HG03060 (cell line): Measurements from ENCODE around the gene APBA1.
"Not testable (repeated sequence)": the region's sequence is repeated elsewhere in the genome, so short reads cannot be mapped to it uniquely, and the experiment has no call there.

Experiments
- ATAC-seq: cut with Tn5 transposase; IDR thresholded peaks from one replicate; pipeline ENCODE4 v1.9.1; 2021; ENCODE audit warnings: low read depth, moderate number of reproducible peaks; ENCODE audit not compliant: unreplicated experiment

Gene APBA1

DNA sequence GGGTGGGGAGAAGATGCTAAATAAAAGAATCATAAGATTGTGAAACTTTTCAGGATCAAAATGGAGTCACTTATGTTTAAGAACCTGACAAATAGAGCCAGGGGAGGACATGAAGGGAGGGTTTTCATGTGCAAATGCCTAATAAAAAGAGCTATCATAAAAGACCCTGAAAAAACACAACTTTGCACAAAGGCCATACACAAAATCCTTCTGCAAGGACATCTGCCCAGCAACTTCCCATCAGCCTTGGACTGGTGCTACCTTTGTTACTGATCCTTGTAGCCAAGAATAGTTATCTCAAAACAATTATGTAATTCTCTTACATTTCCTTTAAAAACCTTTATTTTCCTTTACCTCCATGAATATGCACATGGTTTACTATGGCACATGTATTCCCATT, 63.0 kb downstream of the APBA1 start:
- no peak for ATAC-seq

DNA sequence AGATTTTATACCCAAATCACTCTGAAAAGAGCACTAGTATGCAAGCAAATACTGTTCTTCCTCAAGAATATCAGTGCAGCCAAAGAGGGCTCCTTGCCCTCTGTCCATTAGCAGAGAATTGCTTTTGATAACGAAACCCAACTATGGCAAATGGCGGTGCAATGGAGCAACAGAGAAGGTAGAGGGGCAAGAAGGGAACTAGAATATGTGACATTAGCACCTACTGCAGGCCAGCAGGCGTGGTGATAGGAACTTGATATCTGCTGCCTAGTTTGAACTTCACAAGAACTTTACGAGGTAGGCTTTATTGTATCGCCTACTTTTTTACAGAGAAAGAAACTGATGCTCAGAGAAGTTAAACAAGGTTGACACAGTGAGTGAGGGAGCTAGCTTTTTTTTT, 66.1 kb downstream of the APBA1 start:
- no peak for ATAC-seq

DNA sequence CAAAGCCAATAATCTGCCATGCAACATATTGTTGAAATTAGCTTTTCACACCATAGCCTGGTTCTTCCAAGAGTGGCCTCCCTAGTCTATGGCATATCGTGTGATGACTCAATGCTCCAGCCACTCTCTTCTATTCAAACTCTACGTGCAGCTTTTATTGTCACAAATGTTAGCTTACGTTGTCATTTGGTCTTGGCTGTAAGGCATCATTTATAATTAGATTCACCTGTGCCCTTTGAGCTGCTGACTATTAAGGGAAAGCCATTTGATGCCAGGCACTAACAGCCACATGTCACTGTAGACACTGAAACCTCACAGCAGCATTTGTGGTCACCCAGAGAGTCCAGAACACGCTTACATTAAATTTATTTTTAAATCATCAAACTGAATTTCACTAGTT, 66.8 kb downstream of the APBA1 start:
- no peak for ATAC-seq

DNA sequence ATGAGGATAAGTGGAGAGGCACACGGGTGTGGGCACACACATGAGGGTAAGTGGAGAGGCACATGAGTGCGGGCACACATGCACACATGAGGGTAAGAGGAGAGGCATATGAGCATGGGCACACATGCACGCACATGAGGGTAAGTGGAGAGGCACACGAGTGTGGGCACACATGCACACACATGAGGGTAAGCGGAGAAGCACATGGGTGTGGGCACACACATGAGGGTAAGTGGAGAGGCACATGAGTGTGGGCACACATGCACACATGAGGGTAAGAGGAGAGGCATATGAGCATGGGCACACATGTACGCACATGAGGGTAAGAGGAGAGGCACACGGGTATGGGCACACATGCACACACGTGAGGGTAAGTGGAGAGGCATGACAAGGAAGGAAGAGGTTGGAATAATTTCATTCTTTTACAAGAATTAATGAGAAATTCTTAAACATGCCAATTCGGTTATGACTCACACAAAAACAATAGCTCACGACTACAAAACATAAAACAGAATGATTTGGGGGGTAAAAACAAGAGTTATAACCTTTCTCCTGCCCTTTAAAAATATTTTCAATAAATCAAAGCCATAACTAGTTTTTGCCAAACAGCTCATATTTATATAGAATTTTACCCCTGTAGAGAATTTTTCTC, 67.5 kb downstream of the APBA1 start:
- ATAC-seq = no peak

DNA sequence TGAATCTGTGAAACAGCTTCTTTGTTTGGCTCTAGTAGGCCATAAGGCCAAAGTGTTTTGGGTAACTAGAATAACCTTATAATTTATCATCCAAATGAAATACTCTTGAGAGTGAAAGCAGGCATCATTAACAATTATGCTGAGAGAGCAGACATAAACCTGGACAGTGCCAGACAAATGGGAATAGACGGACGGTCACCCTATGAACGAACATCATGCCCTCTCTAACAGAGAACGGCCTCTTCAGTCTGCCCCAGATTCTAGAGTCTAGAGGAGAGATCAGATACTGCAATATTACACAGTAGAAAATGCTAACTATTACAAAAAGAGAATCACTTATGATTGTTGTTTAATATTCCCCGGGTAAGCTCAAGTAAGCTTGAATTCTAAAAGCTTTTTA, 68.5 kb downstream of the APBA1 start:
- ATAC-seq = no peak

DNA sequence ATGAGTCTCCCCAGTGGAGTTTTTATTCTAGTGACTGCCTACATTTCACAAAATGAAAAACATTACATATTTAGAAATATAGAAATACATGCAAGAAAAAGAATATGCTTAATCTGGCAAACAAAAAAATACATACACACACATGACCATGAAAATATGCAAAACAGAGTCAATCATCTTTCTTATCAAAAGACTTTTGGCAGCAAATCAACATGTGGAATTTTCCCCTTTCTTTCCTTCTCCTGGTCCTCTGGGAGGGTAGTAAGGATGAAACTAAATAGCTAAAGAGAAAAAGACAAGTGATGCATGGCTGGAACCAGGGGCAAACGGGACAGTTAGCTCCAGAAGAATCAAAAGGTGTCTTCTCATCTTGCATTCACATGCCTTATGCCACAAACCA, 69.4 kb downstream of the APBA1 start:
- ATAC-seq = no peak

DNA sequence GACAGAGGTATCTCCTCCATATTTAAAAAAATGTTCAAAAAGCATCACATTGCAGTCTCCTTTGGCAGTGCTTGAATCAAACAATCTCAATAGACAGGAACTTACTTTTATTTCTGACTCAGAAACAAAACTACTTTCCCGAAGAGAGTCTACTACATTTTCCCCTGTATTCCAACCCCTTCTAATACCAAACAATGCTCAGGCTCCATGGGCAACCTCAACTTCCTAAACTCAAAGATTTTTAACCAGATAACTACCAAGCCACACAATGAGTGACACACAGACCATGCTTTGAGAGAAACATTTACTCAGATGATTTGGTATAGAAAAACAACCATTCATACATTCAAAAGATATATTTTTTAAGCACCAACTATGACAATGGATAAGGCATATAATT, 70.5 kb downstream of the APBA1 start:
- ATAC-seq = no peak

DNA sequence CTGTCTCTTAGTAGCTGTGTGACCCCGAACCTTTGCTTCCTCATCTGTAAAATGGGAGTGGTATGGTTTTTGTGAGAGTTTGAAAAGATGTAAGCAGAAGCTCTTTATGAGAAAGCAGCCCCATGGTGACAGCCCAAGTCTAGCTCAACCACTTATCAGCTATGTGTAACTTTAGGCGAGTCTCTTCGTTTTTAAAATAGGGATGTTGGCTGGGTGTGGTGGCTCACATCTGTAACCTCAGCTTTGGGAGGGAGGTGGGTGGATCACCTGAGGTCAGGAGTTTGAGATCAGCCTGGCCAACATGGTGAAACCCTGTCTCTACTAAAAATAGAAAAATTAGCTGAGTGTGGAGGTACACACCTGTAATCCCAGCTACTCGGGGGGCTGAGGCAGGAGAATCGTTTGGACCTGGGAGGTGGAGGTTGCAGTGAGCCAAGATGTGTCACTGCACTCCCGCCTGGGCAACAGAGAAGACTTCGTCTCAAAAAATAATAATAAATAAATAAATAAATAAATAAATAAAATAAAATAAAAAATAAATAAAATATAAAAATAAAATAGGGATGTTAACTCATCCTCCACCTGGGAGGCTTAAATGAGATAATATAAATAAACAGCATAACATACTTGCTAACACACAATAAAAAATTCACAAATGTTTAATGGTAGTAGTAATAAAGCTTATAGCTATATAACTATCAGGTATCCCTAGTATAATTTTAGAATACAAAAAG, 71.7 kb downstream of the APBA1 start:
- no peak for ATAC-seq

DNA sequence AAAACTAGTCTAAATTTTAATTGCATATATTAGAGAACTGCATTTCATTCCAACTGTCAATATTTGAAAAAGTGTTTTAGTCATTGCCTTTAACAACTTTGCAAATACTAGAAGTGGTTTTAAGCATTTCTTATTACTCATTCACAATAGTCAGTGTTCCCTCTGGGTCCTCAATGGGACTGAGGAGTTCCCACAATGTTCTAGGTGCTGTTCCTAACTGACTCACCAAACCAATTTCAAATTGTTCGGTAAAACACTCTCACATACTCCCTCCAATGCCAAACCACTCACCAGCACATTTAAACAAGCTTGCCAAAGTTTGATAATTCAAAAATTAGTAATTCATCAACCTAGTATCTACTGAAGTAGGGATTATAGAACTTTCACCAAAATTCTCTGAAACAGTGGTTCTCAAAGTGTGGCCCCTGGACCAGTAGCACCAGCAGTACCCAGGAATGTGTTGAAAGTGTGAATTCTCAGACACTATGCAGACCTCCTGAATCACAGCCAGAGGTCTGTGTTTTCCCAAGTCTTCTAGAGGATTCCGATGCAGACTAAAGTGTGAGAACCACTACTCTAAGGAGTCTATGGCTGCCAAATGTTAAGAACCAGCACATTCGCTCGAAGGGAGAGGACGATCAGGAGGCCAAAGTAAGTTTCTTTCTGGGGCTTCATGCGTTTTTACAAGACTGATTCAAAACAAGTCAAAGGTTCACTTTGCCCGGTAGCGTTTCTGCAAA, 72.8 kb downstream of the APBA1 start:
- ATAC-seq = no peak

DNA sequence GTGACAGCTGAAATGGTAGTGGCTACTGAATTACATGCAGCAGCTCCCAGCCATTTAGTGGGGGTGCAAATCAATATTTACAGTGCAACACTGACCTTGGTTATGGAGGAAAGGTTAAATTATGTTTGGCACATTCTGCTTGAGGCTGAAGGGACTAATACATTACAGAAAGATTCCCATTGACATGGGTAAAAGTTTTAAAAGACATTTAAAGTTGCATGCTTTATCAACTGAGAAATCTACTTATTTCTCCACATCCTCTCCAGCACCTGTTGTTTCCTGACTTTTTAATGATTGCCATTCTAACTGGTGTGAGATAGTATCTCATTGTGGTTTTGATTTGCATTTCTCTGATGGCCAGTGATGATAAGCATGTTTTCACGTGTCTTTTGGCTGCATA, 75.3 kb downstream of the APBA1 start:
- not testable (repeated sequence) for ATAC-seq

DNA sequence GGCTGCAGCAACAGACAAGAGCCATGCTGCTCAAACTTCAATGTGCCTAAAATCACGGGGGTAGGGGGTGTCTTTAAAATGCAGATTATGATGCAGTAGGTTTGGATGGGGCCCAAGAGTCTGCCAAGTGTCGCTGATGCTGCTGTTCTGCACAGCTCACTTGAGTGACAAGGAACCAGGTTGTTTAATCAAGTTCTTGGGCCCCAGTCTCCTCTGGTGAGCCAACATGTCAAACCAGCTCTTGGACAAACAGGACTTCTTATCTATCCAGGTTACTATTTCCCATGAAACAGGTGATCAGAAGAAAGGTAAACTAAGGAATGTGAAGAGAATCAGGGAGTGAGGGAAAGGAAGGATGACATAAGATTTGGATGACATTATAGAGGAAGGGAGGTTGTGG, 78.0 kb downstream of the APBA1 start:
- ATAC-seq = no peak

DNA sequence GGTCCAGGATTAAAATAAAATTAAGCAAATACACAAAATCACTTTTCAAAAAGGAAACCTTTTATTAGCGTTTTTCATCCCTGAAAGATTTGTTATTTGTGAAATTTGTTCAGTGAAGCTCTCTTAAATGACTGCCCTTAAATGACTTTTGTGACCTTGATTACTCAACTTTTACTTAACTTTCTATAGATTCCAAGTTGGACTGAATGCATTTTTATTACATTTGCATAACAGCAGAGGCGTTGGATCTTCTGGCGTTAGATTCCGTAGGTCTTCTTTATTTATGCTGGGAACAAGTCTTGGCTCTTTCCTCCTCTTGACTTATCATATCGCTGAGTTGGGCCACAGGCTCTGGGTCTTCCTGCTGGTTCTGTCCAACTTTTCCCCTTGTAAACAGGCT, 78.4 kb downstream of the APBA1 start:
- no peak for ATAC-seq

DNA sequence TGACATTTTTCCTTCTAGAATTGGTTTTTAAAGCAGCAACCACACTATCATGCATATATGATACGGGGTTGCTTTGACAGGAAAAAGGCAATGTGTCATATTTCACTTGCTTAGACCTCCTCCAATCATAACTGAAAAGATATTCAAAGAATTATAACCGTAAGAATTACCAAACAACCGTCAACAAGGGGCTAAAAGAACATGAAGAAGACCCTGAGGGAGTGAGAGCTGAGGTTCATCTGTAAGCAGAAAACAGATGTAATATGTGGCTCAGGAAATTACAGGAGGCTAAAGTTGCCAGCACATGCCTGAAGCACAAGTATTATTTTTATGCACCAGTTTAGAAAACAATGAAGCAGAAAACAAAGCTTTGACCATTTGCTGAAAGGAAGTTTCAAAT, 78.9 kb downstream of the APBA1 start:
- ATAC-seq = no peak

DNA sequence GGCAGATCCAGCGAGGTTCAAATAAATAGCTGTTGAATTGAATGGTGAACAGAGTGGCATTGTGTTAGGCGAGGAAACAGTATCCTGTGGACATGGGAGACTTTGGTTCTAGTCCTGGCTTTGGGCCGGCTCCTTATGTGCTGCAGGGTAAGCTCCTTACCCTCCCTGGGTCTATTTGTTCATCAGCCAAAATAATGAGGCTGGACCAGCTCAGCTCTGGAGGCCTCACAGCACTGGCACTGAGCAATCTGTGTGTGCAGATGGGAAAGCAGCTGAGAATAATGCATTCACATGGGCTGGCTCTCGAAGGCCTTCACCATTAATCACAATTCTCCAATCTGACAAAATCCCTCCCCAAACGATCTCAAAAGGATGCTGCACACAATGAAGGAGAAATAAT, 81.9 kb downstream of the APBA1 start:
- ATAC-seq = no peak

DNA sequence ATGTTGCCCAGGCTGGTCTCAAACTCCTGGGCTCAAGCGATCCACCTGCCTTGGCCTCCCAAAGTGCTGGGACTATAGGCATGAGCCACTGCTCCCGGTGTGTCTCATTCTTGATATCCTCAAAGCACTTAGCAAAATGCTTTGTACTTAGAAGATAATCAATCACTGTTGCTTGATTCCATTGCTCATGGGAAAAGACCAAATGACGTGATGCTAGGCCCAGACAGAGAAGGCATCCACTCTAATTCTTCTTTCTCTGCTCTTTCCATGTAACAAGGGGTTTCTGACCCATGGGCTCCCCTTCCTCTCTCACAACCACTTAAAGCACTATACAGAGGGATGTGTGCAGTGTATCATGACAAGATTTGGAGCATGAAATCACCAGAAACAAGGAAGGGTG, 83.0 kb downstream of the APBA1 start:
- no peak for ATAC-seq

DNA sequence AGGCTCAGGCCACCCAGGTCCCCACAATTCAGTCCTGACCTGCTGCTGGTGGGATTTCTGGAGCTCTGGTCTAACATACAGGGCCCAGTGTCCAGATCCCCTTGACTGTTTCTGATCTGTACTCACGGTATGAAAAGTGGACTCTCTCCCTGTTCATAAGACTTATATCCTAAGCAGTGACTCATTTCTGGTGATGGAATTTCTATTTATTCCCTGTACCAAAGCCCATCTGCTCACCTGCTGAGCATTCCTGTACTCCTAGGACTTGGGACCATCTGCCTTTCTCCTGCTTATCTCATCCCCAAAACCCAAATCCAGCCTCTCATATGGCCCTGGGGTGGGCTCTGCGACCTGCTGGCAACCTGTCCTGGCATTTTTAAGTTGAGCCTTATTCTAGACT, 86.6 kb downstream of the APBA1 start:
- ATAC-seq = no peak

DNA sequence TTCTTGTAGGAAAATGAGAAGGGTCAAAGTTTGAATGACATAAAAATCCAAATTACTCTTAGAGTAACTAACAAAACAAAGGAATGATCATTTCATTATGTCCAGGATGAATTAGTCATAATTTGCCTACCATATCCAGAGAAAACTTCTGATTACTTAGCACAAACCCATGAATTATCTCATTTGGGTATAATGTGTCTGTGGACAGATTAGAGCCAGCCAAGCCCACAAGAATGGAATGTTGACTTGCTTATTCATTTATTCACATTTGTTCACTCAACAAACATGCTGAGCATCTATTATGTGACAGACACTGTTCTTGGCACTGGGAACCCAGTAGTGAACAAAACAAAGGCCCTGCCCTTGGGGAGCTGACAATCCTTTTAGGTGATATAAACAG, 87.4 kb downstream of the APBA1 start:
- ATAC-seq = no peak

DNA sequence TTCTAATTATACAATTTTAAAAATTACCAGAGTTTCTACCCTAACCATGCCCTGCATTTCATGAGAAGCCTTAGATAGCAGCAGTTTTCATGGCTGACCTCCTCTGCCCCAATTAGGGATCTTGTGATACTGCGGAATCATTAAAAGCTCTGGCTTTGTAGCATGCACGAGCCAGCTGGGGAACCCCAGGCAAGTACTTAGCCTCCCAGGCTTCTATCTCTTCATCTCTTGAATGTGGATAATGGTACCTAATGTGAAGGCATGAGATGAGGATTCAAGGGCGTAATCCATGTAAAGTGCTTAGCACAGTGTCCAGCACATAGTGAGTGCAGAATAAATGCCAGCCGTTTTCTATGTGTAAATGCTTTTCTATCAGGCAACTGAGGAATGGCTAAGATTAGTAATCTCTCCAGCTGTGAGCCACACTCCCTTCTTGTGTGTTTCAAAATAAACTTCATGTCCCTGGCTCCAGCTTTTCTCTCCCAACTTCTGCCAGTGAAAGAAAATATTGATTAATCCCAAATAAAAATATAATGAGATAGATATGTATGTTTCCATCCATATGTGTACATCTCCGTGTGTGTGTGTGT, 88.4 kb downstream of the APBA1 start:
- ATAC-seq = no peak

DNA sequence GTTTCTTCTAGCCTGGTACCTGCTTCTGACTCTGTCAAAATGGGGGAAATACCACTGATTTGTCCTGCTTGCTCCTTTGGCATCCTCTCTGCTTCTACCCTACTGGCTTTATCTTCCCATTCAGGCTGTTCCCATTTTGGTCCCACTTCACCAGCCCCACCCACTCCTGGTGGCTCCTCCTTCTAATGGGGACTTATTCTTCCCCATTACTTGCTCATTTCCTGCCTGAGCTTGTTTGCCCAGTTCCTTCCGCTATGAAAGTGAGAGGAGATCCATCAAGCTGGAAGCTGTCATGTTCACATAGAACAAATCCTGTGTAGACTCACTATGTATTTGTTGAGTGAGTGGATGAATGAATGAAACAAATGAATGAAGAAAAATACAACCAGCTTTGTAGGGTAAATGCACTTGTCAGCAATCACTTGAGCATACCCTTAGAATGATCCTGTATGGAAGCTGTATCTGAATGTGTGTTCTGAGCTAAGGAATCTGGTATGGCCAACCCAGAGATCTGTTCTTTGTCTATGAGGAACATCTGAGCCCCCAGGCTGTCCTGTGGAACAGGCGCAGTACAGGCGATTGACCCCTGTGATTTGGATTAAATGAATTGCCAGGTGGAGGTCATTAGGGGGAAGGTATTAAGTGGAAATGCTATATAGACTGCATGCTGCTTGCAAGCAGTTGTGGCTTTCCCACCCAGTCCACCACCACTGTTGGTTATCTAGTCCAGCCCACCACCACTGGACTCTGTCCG, 89.5 kb downstream of the APBA1 start:
- no peak for ATAC-seq

DNA sequence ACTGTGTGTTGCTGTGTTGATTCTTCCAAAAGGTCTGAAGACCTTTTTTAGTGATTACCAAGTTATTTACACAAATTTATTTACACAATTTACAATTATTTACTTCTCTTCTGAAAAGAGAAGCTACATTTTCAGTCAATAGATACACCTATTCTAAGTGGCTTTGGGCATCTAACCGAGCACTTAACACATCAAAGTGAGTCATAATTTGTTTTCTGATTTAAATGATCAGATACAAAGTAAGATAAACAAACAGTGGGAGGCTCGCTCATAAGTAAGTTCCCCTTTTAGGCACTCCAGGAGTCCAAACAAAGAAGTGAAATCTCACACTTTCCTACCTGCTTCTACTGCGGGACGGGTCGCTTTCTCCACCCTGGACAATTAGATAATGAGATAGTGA, 90.2 kb downstream of the APBA1 start:
- ATAC-seq = no peak
